A673 (cell line): Measurements from ENCODE around the gene JOSD2. TPM values are rescaled to one million over a fixed set of nuclear protein-coding genes. Genes with fewer than 3 reads are reported as not detected.
A peak's percentile ranks its signal among the peaks of the same experiment; 100 is the strongest.

ENCODE experiments used
- BruUV-seq: library from RNA; stranded (reverse); fragments of 400-500 nt; replicated peaks from 2 replicates; lab custom pipeline; 2021; lab: Mats Ljungman, UMichigan
- CTCF ChIA-PET: fragments of 300-600 bp; sonication (Branson Sonifier 250); formaldehyde crosslinking; loops from one replicate; lab custom pipeline; 2022; ENCODE audit warnings: antibody characterized with exemption; lab: Charles Lee
- POLR2A ChIA-PET: fragments of 300-600 bp; sonication (Branson Sonifier 250); formaldehyde crosslinking; loops from one replicate; lab custom pipeline; 2022; ENCODE audit warnings: antibody characterized with exemption; ENCODE audit not compliant: low non-redundant PET; lab: Charles Lee
- DNase-seq: peaks from one replicate; pipeline ENCODE4 v3.0.0-alpha.2; 2015; ENCODE audit warnings: low spot score
- H3K27ac ChIP-seq: fragments of 200-600 bp; sonication (generic); 2 replicates; pipeline ENCODE4 v1.5.1; 2016; ENCODE audit warnings: mixed run types, low read depth, mild to moderate bottlenecking, mixed read lengths, antibody characterized with exemption, low read length; ENCODE audit not compliant: poor library complexity, severe bottlenecking
- H3K27me3 ChIP-seq: fragments of 200-600 bp; sonication (generic); replicated peaks from 2 replicates; pipeline ENCODE4 v1.6.1; 2017; ENCODE audit warnings: mixed run types, low read depth, mild to moderate bottlenecking, mixed read lengths, antibody characterized with exemption, low read length; ENCODE audit not compliant: insufficient read depth, poor library complexity
- H3K36me3 ChIP-seq: fragments of 200-600 bp; sonication (generic); 2 replicates; pipeline ENCODE4 v1.6.1; 2016; ENCODE audit warnings: mixed run types, mild to moderate bottlenecking, mixed read lengths, antibody characterized with exemption, low read length; ENCODE audit not compliant: insufficient read depth, poor library complexity, severe bottlenecking
- H3K4me1 ChIP-seq: fragments of 200-600 bp; sonication (generic); 2 replicates; pipeline ENCODE4 v1.6.1; 2017; ENCODE audit warnings: mixed run types, mild to moderate bottlenecking, mixed read lengths, antibody characterized with exemption, low read length; ENCODE audit not compliant: insufficient read depth, poor library complexity, severe bottlenecking
- H3K4me3 ChIP-seq: fragments of 200-600 bp; sonication (generic); 2 replicates; pipeline ENCODE4 v1.5.1; 2016; ENCODE audit warnings: low read depth, mixed run types, mild to moderate bottlenecking, mixed read lengths, low read length; ENCODE audit not compliant: poor library complexity, severe bottlenecking
- H3K9me3 ChIP-seq: fragments of 200-600 bp; sonication (generic); 2 replicates; pipeline ENCODE4 v1.6.1; 2016; ENCODE audit warnings: mixed run types, low read depth, mild to moderate bottlenecking, mixed read lengths, antibody characterized with exemption, low read length; ENCODE audit not compliant: poor library complexity, severe bottlenecking
- EZH2 ChIP-seq: fragments of 200-600 bp; sonication (generic); IDR thresholded peaks from 2 replicates; pipeline ENCODE4 v1.6.1; 2017; ENCODE audit warnings: borderline replicate concordance, low read depth, mild to moderate bottlenecking, mixed read lengths, antibody characterized with exemption, low read length; ENCODE audit not compliant: poor library complexity, severe bottlenecking
- intact Hi-C: fragments of 100-400 bp; cut with micrococcal nuclease; formaldehyde crosslinking; loops from one replicate; pipeline ENCODE4 v1.10.0; 2022; ENCODE audit not compliant: unreplicated experiment
- total RNA-seq: library from RNA; stranded (reverse); gene quantifications from 2 replicates; pipeline ENCODE4 v1.2.3, GENCODE V29; 2021
- TF ChIP-seq, protein P1 (sequence below): fragments of 300-800, 200-600 bp; sonication (generic); conservative IDR thresholded peaks from 2 replicates; pipeline ENCODE4 v1.5.1; 2017; ENCODE audit warnings: low read depth, mild to moderate bottlenecking, antibody characterized with exemption, low read length, moderate library complexity, mixed read lengths

JOSD2 gene
- total RNA-seq, 1 experiment from 2014 or later, result 26.8 TPM

DNA sequence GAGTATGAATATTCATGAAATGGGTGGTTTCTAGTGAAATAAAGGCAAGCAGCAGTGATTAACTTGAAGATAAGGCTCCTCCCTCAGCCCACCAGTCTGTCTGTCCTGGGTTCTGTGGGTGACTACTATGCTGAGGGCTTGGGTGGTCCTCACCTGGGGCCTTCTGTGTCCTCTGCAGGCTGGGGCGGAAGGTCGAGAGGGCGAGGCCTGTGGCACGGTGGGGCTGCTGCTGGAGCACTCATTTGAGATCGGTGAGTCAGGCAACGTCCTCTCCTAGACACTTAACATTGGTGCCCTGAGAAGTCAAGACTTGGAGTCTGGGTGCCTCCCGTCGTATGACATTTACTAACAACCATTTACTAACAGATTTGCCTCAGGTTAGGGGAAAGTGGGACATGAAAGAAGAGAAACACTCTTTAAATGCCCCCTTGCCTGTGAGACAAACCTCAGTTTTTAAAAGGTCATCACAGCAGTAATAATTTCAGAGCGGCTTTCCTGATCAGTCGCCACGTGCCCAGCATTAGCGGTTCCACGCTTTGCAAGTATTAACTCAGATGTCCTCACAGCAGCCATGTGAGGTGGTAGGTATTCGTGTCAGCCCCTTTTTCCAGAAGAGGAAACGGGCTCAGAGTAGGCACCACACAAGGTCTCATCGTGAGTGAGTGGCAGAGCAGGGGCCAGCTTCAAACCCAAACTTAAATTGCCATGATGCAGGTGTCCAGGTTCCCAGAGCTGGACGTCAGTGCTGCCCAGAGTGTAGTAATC lies 33.1 kb downstream of the JOSD2 start:
- Histone ChIP-seq H3K27me3 (no peaks in the 10 kb centered on the region), H3K9me3 (no peaks in the 10 kb centered on the region), H3K36me3 (peaks cover 32% of the 10 kb centered on the region), H3K27ac (no peak overlapping the region), H3K4me1 (no peaks in the 10 kb centered on the region), H3K4me3 (peak overlapping the region; percentile 89)
- ChIA-PET POLR2A (no interaction called here), CTCF (no interaction called here)
- intact Hi-C loops, result no loop called here
- BruUV-seq, result no TSS peak
- no peak for DNase-seq
- TF ChIP-seq EZH2, result no peak
- TF ChIP-seq, protein P1, sequence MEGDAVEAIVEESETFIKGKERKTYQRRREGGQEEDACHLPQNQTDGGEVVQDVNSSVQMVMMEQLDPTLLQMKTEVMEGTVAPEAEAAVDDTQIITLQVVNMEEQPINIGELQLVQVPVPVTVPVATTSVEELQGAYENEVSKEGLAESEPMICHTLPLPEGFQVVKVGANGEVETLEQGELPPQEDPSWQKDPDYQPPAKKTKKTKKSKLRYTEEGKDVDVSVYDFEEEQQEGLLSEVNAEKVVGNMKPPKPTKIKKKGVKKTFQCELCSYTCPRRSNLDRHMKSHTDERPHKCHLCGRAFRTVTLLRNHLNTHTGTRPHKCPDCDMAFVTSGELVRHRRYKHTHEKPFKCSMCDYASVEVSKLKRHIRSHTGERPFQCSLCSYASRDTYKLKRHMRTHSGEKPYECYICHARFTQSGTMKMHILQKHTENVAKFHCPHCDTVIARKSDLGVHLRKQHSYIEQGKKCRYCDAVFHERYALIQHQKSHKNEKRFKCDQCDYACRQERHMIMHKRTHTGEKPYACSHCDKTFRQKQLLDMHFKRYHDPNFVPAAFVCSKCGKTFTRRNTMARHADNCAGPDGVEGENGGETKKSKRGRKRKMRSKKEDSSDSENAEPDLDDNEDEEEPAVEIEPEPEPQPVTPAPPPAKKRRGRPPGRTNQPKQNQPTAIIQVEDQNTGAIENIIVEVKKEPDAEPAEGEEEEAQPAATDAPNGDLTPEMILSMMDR, result no peak

DNA sequence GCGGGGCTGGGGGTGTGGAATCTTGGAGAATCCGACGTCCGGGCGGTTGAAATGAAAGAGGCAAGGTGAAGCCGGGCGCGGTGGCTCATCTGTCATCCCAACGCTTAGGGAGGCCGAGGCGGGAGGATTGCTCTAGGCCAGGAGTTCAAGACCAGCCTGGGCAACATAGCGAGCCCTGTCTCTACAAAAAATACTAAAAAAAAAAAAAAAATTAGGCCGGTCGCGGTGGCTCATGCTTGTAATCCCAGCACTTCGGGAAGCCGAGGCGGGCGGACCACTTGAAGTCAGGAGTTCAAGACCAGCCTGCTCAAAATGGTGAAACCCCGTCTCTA lies 34.1 kb downstream of the JOSD2 start:
- H3K27ac ChIP-seq, result peak overlapping the region; percentile 89
- no peak for TF ChIP-seq EZH2
- TF ChIP-seq, protein P1, result no peak
- H3K27me3 ChIP-seq, result no peaks in the 10 kb centered on the region
- intact Hi-C loops, result no loop called here
- H3K4me1 ChIP-seq, result no peaks in the 10 kb centered on the region
- TSS peak; percentile 79 for BruUV-seq
- H3K4me3 ChIP-seq, result peak overlapping the region; percentile 89
- peaks cover 32% of the 10 kb centered on the region for H3K36me3 ChIP-seq
- CTCF ChIA-PET, result no interaction called here
- POLR2A ChIA-PET, result no interaction called here
- no peaks in the 10 kb centered on the region for H3K9me3 ChIP-seq
- DNase-seq, result no peak

DNA sequence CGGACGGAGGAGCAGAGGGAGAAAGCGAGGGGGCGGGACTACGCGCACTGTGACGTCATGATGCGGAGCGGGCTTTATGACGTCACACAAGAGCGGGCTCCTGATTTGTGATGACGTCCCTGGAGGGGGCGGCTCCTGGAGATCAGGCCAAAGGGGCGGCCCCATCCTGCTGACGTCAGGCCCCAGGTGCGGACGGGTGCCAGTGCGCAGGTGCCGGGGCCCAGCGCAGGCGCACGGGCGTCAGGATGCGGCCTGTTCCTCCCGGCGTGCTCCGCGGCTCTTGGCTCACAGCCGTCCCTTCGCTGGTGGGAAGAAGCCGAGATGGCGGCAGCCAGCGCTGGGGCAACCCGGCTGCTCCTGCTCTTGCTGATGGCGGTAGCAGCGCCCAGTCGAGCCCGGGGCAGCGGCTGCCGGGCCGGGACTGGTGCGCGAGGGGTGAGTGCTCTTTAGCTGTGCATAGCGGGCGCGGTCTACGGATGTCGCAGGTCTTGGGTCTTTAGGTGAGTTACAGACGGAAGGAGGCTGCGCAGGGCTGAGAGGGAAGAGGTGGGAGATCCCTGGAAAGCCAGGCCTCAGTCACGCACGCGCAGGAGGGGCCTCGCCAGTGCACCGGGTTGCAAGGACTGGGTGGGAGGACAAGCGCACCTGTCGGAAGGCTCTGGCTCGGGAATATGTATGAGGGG lies 34.6 kb downstream of the JOSD2 start, which contains the start of the genes EMC10 and GARIN5A:
Gene EMC10, plus strand, starts transcription at position 284 of the 683 bp plus-strand sequence. Its CDS starts 38 bp downstream, at position 322.
Gene GARIN5A, minus strand, starts transcription at position 625 of the 683 bp plus-strand sequence. Its CDS starts 460 bp downstream, at position 165.
- intact Hi-C loops, result no loop called here
- Histone ChIP-seq H3K4me1 (no peaks in the 10 kb centered on the region), H3K27me3 (no peaks in the 10 kb centered on the region), H3K4me3 (peak within 1 kb of the TSS; percentile 89), H3K27ac (peak within 1 kb of the TSS; percentile 89), H3K9me3 (no peaks in the 10 kb centered on the region), H3K36me3 (peaks cover 32% of the 10 kb centered on the region)
- TF ChIP-seq, protein P1, result no peak
- no peak for TF ChIP-seq EZH2
- peak; percentile 95 for DNase-seq
- CTCF ChIA-PET, result no interaction called here
- POLR2A ChIA-PET, result no interaction called here
- no TSS peak for BruUV-seq
